Glutamatergic neuron (in vitro differentiated cells): ENCODE measurements around the gene MAPKAP1. TPM values are rescaled to one million over a fixed set of nuclear protein-coding genes. Genes with fewer than 3 reads are reported as not detected.
A peak's percentile ranks its signal among the peaks of the same experiment; 100 is the strongest.

Experiments used
- DNase-seq: peaks from one replicate; pipeline ENCODE4 v3.0.0; 2022
- H3K27ac Mint-ChIP-seq: one replicate; pipeline ENCODE4 v1.8.0; 2020; ENCODE audit warnings: mild to moderate bottlenecking, mixed read lengths, inconsistent platforms; ENCODE audit not compliant: unreplicated experiment
- H3K27me3 Mint-ChIP-seq: one replicate; pipeline ENCODE4 v1.8.0; 2020; ENCODE audit warnings: mild to moderate bottlenecking, moderate library complexity, mixed read lengths, inconsistent platforms; ENCODE audit not compliant: unreplicated experiment
- H3K36me3 Mint-ChIP-seq: one replicate; pipeline ENCODE4 v1.8.0; 2020; ENCODE audit warnings: mild to moderate bottlenecking, mixed read lengths, inconsistent platforms; ENCODE audit not compliant: unreplicated experiment
- H3K4me1 Mint-ChIP-seq: one replicate; pipeline ENCODE4 v1.8.0; 2020; ENCODE audit warnings: mild to moderate bottlenecking, low read depth, mixed read lengths, inconsistent platforms; ENCODE audit not compliant: unreplicated experiment
- H3K4me3 Mint-ChIP-seq: one replicate; pipeline ENCODE4 v1.8.0; 2020; ENCODE audit warnings: mild to moderate bottlenecking, mixed read lengths, inconsistent platforms; ENCODE audit not compliant: unreplicated experiment
- H3K9me3 Mint-ChIP-seq: one replicate; pipeline ENCODE4 v1.8.0; 2020; ENCODE audit warnings: mild to moderate bottlenecking, moderate library complexity, mixed read lengths, inconsistent platforms; ENCODE audit not compliant: unreplicated experiment
- CTCF ChIP-seq: fragments of 200-600 bp; sonication (generic); IDR thresholded peaks from one replicate; pipeline ENCODE4 v1.5.0; 2021; ENCODE audit not compliant: partially characterized antibody, unreplicated experiment
- total RNA-seq: library from RNA; stranded (reverse); fragmentation: NEBNext Ultra II Directional; extraction: Animal tissue kit (Norgen Biotek cat#: 25700); gene quantifications from one replicate; pipeline ENCODE4 v1.2.1, GENCODE V29; 2021; ENCODE audit not compliant: unreplicated experiment

Gene MAPKAP1
- total RNA-seq, 1 donor from 2014 or later = 59.6 TPM

GRCh38 chr9:125486576-125486975 lies 220.4 kb downstream of the MAPKAP1 start:
- H3K9me3 Mint-ChIP-seq = peaks cover 2% of the 10 kb centered on the region
- H3K4me3 Mint-ChIP-seq = no peak overlapping the region
- H3K4me1 Mint-ChIP-seq = no peaks in the 10 kb centered on the region
- H3K27ac Mint-ChIP-seq = no peak overlapping the region
- no peak for TF ChIP-seq CTCF
- no peaks in the 10 kb centered on the region for H3K36me3 Mint-ChIP-seq
- H3K27me3 Mint-ChIP-seq = peaks cover 2% of the 10 kb centered on the region
- no peak for DNase-seq

GRCh38 chr9:125486152-125486508 lies 220.9 kb downstream of the MAPKAP1 start:
- Mint-ChIP-seq H3K4me3 (no peak overlapping the region), H3K9me3 (peaks cover 2% of the 10 kb centered on the region), H3K4me1 (no peaks in the 10 kb centered on the region), H3K36me3 (no peaks in the 10 kb centered on the region), H3K27me3 (peaks cover 2% of the 10 kb centered on the region), H3K27ac (no peak overlapping the region)
- TF ChIP-seq CTCF = no peak
- no peak for DNase-seq

- Mint-ChIP-seq H3K36me3 (no peaks in the 10 kb centered on the region), H3K4me3 (no peak overlapping the region), H3K27me3 (peaks cover 2% of the 10 kb centered on the region), H3K9me3 (peaks cover 2% of the 10 kb centered on the region), H3K4me1 (no peaks in the 10 kb centered on the region), H3K27ac (no peak overlapping the region)
- no peak for TF ChIP-seq CTCF
- no peak for DNase-seq
Measured at GRCh38 chr9:125485471-125486151, 221.4 kb downstream of the MAPKAP1 start.

- H3K27me3 Mint-ChIP-seq = peaks cover 2% of the 10 kb centered on the region
- H3K36me3 Mint-ChIP-seq = no peaks in the 10 kb centered on the region
- no peaks in the 10 kb centered on the region for H3K4me1 Mint-ChIP-seq
- peak overlapping the region; percentile 41 for H3K27ac Mint-ChIP-seq
- H3K4me3 Mint-ChIP-seq = no peak overlapping the region
- peaks cover 2% of the 10 kb centered on the region for H3K9me3 Mint-ChIP-seq
- no peak for DNase-seq
- TF ChIP-seq CTCF = no peak
Measured at GRCh38 chr9:125484350-125485282, 222.4 kb downstream of the MAPKAP1 start.

GRCh38 chr9:125483697-125484096 lies 223.3 kb downstream of the MAPKAP1 start:
- TF ChIP-seq CTCF = no peak
- H3K4me1 Mint-ChIP-seq = no peaks in the 10 kb centered on the region
- H3K4me3 Mint-ChIP-seq = no peak overlapping the region
- H3K36me3 Mint-ChIP-seq = no peaks in the 10 kb centered on the region
- peaks cover 2% of the 10 kb centered on the region for H3K9me3 Mint-ChIP-seq
- no peak overlapping the region for H3K27ac Mint-ChIP-seq
- peaks cover 2% of the 10 kb centered on the region for H3K27me3 Mint-ChIP-seq
- DNase-seq = no peak
